DMS53 treated with DMSO at 0.1 percent for 48 hours (cell line): ENCODE measurements around the gene CPSF6.
A peak's percentile ranks its signal among the peaks of the same experiment; 100 is the strongest.
"Not testable (repeated sequence)": the region's sequence is repeated elsewhere in the genome, so short reads cannot be mapped to it uniquely, and the experiment has no call there.

Experiments
- DNase-seq: peaks from one replicate; lab custom pipeline; 2025; ENCODE audit not compliant: unreplicated experiment; lab: John Stamatoyannopoulos, UW

Gene CPSF6

DNA sequence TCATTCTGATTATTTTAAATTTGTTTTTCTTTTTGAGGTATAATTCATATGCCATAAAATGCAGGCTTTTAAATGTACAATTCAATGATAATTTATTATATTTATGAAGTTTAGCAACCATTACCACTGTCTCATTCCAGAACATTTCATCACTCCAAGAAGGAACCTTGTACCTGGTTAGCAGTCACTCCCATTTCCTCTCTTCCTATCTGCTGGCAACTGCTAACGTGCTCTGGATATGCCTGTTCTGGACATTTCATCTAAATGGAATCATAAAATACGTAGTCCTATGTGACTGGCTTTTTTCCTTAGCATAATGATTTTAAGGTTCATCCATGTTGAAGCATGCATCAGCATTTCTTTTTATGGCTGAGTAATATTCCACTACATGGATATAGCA is 15.5 kb downstream of the CPSF6 start:
- no peak for DNase-seq

DNA sequence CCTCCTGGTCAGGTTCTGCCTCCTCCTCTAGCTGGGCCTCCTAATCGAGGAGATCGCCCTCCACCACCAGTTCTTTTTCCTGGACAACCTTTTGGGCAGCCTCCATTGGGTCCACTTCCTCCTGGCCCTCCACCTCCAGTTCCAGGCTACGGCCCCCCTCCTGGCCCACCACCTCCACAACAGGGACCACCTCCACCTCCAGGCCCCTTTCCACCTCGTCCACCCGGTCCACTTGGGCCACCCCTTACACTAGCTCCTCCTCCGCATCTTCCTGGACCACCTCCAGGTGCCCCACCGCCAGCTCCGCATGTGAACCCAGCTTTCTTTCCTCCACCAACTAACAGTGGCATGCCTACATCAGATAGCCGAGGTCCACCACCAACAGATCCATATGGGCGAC is 19.3 kb downstream of the CPSF6 start:
- DNase-seq, result no peak

DNA sequence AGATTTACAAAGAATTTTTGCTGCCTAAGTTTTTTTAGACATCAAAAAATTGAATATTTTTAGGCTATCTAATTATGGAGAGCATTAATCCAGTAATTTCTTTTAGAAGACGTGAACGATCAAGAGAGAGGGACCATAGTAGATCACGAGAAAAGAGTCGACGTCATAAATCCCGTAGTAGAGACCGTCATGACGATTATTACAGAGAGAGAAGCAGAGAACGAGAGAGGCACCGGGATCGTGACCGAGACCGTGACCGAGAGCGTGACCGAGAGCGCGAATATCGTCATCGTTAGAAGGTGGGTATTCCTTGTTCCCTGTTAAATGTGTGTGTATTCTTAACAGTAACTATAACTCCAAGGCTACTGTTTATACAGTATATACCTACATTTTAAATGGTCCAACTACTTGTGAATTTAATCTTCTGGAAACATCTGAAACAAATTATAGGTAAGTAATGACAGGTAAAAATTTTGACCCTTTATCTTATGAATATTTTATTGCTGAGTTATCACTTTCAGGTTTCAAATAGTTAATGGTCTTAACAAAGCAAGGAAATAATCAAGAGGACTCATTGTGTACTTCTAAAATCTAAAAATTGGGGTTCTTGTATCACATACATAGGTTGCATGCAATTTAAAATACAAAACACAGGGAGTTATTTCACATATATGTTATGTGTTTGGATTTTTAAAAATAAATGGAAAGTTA is 23.1 kb downstream of the CPSF6 start:
- no peak for DNase-seq

DNA sequence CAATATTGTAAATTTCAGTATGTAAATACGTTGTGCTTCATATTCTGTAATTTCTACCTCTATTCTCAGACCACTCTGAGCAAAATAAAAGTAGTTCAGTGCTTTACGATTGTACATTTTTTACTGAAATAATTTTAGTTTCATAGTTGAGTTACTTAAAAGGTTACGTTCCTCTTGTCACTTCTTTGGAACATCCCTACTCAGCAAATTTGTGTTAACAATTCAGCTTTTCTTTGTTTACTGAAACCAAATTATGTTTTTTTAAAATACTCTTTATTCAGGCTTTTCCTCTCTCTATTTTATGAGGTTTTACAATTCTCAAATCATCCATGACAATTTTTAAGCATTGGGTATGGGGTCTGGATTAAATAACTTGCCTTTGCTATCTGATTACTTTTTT is 25.8 kb downstream of the CPSF6 start:
- DNase-seq, result no peak

DNA sequence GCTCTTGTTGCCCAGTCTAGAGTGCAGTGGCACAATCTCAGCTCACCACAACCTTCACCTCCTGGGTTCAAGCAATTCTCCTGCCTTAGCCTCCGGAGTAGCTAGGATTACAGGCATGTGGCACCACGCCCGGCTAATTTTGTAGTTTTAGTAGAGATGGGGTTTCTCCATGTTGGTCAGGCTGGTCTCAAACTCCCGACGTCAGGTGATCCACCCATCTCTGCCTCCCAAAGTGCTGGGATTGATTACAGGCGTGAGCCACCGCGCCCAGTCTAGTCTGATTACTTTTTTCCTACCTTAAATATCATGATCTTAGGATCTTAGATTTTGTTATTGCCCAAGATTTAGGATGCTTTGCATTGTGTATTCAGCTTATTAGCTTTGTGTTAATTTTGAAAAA is 26.3 kb downstream of the CPSF6 start:
- not testable (repeated sequence) for DNase-seq

DNA sequence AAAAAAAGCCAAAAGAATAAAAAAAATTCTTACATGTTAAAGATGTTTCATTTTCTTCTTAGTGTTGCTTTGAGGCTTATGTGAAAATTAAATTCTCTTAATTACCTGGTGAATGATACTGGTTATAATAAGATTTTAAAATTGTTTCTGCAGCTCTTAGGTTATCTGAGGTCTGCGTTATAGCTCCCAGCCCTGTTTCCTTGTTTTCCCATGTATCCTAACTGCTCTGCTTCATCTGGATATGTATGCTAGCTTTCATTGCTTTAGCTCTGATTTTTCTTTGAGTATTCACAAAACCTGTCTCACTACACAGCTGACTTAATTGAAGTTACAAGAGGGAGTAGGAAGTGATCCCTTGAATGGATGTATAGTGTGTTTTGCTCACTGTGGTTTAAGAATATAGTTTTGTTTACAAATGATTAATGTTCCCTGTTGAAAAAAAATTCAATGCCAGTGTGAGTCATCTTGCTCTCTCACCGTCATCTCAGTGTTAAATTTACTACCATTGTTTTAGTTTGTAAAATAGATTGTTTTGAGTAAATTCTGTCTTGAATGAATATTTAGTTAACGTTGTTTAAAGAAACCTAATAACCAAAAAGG is 26.8 kb downstream of the CPSF6 start:
- DNase-seq, result peak; percentile 40

DNA sequence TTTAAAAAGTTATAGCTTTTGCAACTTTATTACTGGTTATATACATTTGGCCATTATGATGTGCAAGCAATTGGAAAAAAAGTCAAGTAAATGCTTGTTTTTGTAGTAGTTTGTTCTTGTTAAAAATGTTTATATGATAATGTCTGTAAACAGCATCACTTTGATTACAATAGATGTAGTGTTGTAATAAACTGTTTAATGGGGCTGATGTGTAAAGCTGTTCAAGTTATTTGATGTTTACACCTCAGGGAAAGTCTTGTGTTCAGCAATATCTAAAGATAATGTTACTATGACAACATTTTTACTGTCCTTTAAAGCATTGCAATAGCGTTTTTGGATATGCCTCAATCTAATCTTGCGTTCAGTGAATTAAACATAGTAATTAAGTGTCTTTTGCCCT is 30.4 kb downstream of the CPSF6 start:
- DNase-seq, result no peak

DNA sequence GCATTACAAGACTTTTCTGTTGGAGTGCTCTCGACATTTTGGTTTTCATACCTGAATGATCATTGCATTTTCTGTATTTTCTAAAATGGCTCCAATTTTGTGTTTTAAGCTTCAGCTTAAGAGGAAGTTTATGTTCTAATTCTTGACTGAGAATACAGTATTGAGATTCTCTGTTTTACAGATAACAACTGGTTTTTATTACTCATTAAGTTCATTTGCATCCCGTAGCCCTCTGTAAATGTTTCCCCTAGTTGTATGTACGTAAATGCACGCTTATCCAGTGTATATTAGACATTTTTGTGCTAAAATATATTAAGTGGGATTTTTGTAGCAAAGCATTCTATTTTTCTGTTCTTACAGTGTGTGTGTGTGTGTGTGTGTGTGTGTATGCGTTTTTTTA is 33.1 kb downstream of the CPSF6 start:
- no peak for DNase-seq

DNA sequence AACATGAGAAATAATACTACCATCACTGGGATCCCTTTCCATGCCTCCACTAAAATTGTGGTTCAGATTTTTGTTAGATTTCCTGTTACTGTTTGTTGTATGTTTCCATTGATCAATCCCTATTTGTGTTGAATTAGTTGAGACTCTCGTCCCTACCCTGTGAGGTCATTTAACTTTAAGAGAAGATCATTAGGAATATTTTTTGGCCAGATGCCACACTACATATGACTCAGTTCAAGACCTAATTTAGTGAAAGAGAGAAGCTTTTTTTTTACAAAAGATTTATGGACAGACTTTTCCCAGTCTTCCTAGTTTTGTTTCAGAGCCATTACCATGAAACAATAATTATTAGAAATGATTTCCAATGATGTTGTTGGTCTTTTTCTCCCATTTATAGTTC is 35.5 kb downstream of the CPSF6 start:
- DNase-seq, result no peak

DNA sequence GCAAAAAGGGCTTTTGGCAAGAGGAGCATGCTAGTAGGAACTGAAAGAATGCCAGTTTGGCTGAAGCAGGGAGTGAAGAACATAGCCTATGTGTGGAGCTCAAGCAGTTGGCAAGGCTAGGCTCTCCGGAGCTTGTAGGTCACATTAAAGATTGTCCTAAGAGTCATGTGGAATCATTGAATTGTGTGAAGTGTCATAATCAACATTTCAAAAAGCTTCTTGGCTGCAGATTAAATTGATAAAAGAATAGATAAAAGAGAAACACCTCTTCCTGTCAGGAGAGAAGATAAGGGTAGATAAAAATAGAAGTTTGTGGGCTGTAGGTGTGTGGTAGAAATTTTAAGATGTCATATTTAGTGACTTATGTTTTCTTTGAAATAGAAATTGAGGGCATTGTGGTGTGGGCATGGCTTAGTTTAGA is 36.1 kb downstream of the CPSF6 start:
- DNase-seq, result no peak

DNA sequence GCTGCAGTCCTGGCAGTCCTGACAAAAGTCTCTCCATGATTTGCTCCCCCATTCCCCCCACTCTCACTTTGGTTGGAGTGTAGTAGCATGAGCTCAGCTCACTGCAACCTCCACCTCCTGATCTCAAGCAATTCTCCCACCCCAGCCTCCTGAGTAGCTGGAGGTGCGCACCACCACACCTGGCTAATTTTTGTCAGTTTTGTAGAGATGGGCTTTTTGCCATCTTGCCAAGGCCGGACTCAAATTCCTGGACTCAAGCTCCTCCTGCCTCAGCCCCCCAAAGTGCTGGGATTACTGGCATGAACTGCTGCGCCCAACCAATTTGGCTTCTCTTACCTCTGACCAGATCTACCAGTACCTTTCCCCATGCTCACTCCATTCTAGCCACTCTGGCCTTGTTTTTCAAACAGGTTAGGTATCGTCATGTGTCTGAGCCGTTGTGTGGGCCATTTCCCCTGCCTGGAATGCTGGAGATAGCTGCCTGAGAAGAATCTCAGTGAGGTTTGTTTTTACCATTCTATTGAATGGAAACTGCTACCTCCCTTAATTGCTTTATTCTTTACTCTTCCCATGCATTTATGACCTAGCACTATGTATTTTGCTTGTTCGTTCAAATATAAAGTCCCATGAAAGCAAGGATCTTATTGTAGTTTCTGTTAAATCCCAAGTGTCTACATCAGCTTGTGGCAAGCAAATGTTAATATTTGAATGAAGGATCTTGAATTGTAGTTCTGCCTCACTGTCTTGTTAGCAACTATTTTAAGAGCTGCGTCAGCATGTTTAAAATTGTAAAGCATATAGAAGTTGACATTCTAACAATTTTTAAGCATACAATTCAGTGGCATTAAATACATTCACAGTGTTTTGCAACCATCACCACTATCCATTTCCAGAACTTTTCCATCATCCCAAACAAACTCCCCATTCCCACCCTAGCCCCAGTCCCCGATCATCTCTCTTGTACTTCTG is 39.7 kb downstream of the CPSF6 start:
- DNase-seq, result no peak

DNA sequence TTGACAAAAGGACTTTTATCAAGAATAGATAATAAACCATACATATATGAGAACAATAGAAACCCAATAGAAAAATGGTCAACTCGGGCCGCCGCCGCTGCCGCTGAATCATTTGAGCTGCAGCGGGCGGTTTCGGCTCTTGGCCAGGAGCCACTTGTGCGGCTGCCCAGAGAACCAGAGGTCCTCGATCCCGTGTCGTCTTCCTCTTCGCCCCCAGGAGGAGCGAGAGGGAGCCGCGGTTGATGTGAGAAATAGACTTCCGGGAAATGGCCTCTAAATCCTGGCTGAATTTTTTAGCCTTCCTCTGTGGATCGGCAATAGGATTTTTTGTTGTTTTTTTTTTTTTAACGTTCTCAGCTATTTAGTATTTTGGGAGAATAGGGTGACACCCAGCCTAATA is 44.8 kb downstream of the CPSF6 start:
- DNase-seq, result peak; percentile 83

DNA sequence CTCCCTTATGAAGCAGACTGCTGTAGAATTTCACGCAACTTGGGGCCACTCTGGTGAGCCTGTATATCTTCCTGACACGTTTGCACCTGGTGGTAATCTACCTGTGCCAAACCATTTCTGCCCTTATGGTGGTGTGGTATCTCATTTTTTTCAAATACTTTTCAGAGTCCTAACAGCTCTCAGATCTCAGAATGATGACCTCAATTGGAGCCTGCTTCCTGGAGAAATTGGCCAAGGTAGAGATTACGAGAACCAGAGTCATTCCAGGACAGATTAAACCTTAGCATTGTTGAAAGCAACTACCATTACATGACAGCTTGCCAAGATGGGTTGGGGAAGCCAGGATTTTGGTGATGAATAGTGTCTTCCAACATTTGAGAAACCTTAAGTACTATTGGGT is 48.2 kb downstream of the CPSF6 start:
- no peak for DNase-seq

DNA sequence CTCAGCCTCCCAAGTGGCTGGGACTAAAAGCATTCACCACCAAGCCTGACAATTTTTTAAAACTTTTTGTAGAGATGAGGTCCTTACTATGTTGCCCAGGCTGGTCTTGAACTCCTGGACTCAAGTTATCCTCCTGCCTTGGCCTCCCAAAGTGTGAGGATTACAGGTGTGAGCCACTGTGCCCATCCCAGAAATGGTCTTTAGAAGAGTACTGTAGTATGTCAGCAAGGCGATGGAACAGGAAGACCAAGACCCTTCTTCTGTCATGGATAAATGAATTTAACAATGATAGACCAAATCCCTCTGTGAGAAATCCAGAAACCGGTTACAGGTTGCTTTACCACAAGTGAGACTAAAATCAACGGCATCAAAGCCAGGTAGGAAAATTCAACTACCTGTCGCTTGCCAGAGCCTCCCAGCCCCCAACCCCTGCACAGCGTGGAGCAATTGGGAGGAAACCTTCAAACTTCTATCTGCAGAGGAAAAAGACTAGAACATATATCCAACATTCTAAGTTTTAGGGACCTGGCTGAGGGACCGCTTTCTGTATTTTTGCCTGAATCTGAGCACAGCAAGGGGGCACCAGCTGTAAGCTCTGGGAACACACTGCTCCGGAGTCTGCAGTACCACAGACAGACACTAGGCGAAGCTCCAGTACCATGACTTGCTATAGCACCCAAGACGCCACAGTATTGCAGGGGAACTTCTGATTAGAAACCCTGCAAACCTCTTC is 51.3 kb downstream of the CPSF6 start:
- peak; percentile 84 for DNase-seq

DNA sequence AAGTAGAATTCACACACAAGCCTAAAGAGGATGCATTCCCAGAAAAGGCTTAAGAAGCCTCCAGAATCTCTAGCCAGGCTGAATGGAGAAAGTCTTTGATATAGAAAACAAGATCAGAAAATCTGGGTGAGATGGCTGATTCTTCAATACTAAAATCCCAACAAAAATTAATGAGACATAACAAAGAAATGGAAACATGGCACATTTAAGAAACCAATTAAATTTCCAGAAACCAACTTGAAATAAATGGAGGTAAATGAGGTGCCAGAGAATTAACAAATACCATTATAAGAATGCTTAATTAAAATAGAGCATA is 51.9 kb downstream of the CPSF6 start:
- DNase-seq, result no peak

DNA sequence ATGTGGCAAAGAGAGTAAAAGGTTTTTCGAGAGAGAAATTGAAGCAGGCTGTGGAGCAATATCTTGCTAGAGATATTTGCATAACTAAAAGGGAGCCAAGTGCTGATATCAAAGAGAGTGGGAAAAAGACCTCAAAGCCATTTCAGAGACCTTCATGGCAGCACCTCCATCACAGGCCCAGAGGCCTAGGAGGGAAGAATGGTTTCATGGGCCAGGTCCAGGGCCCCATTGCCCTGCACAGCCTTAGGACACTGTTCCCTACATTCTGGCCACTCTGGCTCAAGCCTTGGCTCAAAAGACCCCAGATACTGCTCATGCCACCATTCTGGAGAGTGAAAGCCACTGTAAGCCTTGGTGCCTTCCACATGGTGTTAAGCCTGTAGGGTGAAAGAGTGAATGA is 58.8 kb downstream of the CPSF6 start:
- DNase-seq, result no peak

DNA sequence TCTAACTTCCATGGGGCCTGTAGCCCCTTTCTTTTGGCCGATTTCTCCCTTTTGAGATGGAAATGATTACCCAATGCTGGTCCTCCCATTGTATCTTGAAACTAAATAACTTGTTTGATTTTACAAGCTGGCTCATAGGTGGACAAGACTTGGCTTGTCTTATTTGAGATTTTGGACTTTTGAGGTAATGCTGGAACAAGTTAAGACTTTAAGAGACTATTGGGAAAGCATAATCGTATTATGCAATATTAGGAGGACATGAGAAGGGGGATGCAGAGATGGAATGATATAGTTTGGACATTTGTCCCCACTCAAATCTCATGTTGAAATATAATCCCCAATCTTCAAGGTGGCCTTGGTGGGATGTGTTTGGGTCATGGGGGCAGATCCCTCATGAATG is 59.6 kb downstream of the CPSF6 start:
- no peak for DNase-seq

DNA sequence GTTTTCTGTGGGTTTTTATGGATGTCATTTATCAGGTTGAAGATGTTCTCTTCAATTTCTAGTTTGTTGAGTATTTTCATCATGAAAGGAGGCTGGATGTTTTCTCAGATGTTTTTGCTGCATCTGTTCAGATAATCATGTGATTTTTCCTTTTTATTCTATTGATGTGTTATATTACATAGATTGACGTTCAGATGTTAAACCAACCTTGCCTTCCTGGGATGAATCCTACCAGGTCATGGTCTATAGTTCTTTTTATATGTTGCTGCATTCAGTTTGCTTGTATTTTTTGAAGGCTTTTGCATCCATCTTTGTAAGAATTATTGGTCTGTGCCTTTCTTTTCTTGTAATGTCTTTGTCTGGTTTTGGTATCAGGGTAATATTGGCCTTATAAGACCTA is 64.9 kb downstream of the CPSF6 start:
- no peak for DNase-seq

DNA sequence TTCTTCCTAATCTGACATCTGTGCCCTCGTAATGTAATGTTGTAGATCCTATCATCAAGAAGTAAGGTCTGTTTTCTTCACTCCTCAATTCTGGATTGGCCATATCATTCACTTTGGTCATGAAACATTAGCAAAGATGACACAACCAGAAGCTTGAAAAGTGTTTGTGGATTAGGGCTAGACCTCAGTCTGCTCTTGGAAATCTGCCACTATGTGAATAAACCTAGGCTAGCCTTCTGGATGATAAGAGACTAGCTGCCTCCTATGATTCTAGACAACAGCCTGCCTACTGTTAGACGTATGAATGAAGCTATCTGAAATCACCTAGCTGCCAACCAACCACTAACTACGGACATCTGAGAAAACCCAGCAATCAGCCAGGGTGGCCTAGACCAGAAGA is 70.1 kb downstream of the CPSF6 start:
- DNase-seq, result no peak

DNA sequence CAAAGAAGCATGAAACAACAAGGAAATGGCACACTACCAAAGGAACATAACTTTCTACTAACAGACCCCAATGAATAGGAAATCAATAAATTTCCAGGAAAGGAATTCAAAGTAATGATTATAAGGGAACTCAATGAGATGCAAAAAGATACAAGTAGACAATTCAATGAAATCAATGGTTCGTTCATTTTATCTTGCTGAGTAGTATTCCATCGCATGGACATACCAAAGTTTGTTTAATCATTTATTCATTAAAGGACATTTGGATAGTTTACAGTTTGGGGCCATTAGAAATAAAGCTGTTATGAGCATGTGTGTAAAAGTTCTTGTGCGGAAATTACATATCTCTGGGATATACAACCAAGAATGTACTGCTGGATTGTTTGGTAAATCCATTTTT is 73.8 kb downstream of the CPSF6 start:
- DNase-seq, result no peak

DNA sequence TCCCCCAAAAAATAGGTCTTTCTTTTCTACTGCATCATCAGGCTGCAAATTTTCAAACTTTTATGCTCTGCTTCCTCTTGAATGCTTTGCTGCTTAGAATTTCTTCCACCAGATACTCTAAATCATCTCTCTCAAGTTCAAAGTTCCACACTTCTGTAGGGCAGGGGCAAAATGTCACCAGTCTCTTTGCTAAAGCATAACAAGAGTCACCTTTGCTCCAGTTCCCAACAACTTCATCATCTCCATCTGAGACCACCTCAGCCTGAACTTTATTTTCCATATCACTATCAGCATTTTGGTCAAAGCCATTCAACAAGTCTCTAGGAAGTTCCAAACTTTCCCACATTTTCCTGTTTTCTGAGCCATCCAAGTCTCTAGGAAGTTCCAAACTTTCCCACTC is 77.4 kb downstream of the CPSF6 start:
- DNase-seq, result not testable (repeated sequence)
